Measurements from ENCODE around the gene ELOVL3.

Gene ELOVL3

GRCh38 chr10:102196893-102197292 lies 29.2 kb upstream of the ELOVL3 start:
- Histone ChIP-seq H2AFZ (ENCODE audit: low read depth, low read length) (no peak overlapping the region), H3K36me3 (replicated peaks; ENCODE audit: low read depth, low read length) (no peaks in the 10 kb centered on the region), H3K27ac (ENCODE audit: low read length) (no peak overlapping the region), H3K27me3 (ENCODE audit: low read depth, low read length) (no peaks in the 10 kb centered on the region), H3K4me1 (ENCODE audit: low read length) (no peaks in the 10 kb centered on the region), H3K9ac (ENCODE audit: low read length) (no peak overlapping the region), H3K4me2 (ENCODE audit: low read length) (no peak overlapping the region), H3K9me3 (ENCODE audit: insufficient read depth, low read length) (no peaks in the 10 kb centered on the region), H4K20me1 (ENCODE audit: insufficient read depth, low read length) (no peaks in the 10 kb centered on the region), H3K4me3 (ENCODE audit: low read length) (no peak overlapping the region), H3K79me2 (ENCODE audit: low read length) (no peaks in the 10 kb centered on the region)
- TF ChIP-seq, protein P1, sequence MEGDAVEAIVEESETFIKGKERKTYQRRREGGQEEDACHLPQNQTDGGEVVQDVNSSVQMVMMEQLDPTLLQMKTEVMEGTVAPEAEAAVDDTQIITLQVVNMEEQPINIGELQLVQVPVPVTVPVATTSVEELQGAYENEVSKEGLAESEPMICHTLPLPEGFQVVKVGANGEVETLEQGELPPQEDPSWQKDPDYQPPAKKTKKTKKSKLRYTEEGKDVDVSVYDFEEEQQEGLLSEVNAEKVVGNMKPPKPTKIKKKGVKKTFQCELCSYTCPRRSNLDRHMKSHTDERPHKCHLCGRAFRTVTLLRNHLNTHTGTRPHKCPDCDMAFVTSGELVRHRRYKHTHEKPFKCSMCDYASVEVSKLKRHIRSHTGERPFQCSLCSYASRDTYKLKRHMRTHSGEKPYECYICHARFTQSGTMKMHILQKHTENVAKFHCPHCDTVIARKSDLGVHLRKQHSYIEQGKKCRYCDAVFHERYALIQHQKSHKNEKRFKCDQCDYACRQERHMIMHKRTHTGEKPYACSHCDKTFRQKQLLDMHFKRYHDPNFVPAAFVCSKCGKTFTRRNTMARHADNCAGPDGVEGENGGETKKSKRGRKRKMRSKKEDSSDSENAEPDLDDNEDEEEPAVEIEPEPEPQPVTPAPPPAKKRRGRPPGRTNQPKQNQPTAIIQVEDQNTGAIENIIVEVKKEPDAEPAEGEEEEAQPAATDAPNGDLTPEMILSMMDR (IDR thresholded peaks at IDR 0.05; ENCODE audit: low read depth, low read length), result no peak
- TF ChIP-seq EZH2phosphoT487 (IDR thresholded peaks at IDR 0.05; ENCODE audit: low read depth), result no peak

DNA sequence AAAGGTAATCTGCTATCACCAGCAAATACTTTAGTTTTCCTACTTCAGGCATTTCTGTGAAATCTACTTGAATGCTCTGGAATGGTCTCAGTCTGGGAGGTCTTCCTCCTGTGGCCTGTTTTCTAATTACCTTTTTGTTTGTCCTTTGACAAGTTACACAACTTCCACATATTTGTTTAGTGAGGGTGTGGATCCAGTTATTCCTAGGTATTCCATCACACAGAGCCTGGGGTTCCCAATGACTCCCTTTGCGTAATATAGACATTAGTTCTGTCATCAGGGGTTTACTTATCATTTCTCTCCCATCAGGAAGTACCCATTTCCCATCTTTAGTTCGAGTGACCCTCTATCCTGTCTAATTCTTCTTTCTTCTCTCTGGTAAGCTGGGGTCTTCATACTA lies 28.1 kb upstream of the ELOVL3 start:
- Histone ChIP-seq H3K79me2 (ENCODE audit: low read length) (no peaks in the 10 kb centered on the region), H2AFZ (ENCODE audit: low read depth, low read length) (no peak overlapping the region), H3K4me2 (ENCODE audit: low read length) (no peak overlapping the region), H4K20me1 (ENCODE audit: insufficient read depth, low read length) (no peaks in the 10 kb centered on the region), H3K9ac (ENCODE audit: low read length) (no peak overlapping the region), H3K27me3 (ENCODE audit: low read depth, low read length) (no peaks in the 10 kb centered on the region), H3K9me3 (ENCODE audit: insufficient read depth, low read length) (no peaks in the 10 kb centered on the region), H3K4me1 (ENCODE audit: low read length) (no peaks in the 10 kb centered on the region), H3K4me3 (ENCODE audit: low read length) (no peak overlapping the region), H3K36me3 (replicated peaks; ENCODE audit: low read depth, low read length) (no peaks in the 10 kb centered on the region), H3K27ac (ENCODE audit: low read length) (no peak overlapping the region)
- TF ChIP-seq, protein P1 (IDR thresholded peaks at IDR 0.05; ENCODE audit: low read depth, low read length), result no peak
- no peak for TF ChIP-seq EZH2phosphoT487 (IDR thresholded peaks at IDR 0.05; ENCODE audit: low read depth)

- H3K27ac ChIP-seq (ENCODE audit: low read length), result no peak overlapping the region
Observed at GRCh38 chr10:102200751-102201640, 25.1 kb upstream of the ELOVL3 start.

DNA sequence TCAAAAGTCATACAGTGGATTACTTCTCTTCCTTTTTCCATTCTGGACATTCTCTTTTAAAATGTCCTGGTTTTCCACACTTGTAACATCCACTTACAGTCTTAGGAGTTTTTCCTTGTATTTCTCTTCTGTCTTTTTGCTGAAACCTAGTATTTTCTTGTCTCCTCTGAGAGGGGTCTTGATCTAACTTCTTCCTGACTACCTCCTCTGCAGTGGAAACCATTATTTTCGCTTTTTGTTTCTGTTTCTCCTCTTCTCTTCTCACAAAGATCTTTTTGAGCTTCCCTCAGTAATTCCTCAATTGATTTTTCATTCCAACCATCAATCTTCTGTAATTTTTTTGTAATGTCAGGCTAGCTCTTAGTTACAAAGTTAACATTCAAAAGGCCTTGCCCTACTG lies 23.7 kb upstream of the ELOVL3 start:
- Histone ChIP-seq H3K9ac (ENCODE audit: low read length) (no peak overlapping the region), H3K4me3 (ENCODE audit: low read length) (no peak overlapping the region), H2AFZ (ENCODE audit: low read depth, low read length) (no peak overlapping the region), H3K4me1 (ENCODE audit: low read length) (peaks cover 8% of the 10 kb centered on the region; the same call in 1 of the 2 replicates), H3K27me3 (ENCODE audit: low read depth, low read length) (no peaks in the 10 kb centered on the region), H4K20me1 (ENCODE audit: insufficient read depth, low read length) (no peaks in the 10 kb centered on the region), H3K27ac (ENCODE audit: low read length) (no peak overlapping the region), H3K4me2 (ENCODE audit: low read length) (no peak overlapping the region), H3K36me3 (replicated peaks; ENCODE audit: low read depth, low read length) (no peaks in the 10 kb centered on the region), H3K79me2 (ENCODE audit: low read length) (no peaks in the 10 kb centered on the region), H3K9me3 (ENCODE audit: insufficient read depth, low read length) (no peaks in the 10 kb centered on the region)
- no peak for TF ChIP-seq EZH2phosphoT487 (IDR thresholded peaks at IDR 0.05; ENCODE audit: low read depth)
- TF ChIP-seq, protein P1 (IDR thresholded peaks at IDR 0.05; ENCODE audit: low read depth, low read length), result no peak

More at GRCh38 chr10:102200751-102201640, 25.1 kb upstream of the ELOVL3 start:
- H3K4me1 ChIP-seq (ENCODE audit: low read length), result peaks cover 8% of the 10 kb centered on the region; the same call in 1 of the 2 replicates
- no peak overlapping the region for H3K4me2 ChIP-seq (ENCODE audit: low read length)
- H2AFZ ChIP-seq (ENCODE audit: low read depth, low read length), result no peak overlapping the region
- no peaks in the 10 kb centered on the region for H4K20me1 ChIP-seq (ENCODE audit: insufficient read depth, low read length)
- no peaks in the 10 kb centered on the region for H3K36me3 ChIP-seq (replicated peaks; ENCODE audit: low read depth, low read length)
- H3K27me3 ChIP-seq (ENCODE audit: low read depth, low read length), result no peaks in the 10 kb centered on the region
- no peak overlapping the region for H3K9ac ChIP-seq (ENCODE audit: low read length)
- no peaks in the 10 kb centered on the region for H3K79me2 ChIP-seq (ENCODE audit: low read length)
- no peak overlapping the region for H3K4me3 ChIP-seq (ENCODE audit: low read length)
- no peaks in the 10 kb centered on the region for H3K9me3 ChIP-seq (ENCODE audit: insufficient read depth, low read length)
- TF ChIP-seq, protein P1 (IDR thresholded peaks at IDR 0.05; ENCODE audit: low read depth, low read length), result no peak
- TF ChIP-seq EZH2phosphoT487 (IDR thresholded peaks at IDR 0.05; ENCODE audit: low read depth), result no peak

All from OCI-LY3 (cell line).